CD4-positive, alpha-beta T cell (primary cell): ENCODE data around the gene KLF8. TPM values are rescaled to one million over a fixed set of nuclear protein-coding genes. Genes with fewer than 3 reads are reported as not detected.

Experiments
- ATAC-seq: fragments of 200-7000 bp; cut with Tn5 transposase; one replicate; pipeline ENCODE4 v1.10.0; 2022; ENCODE audit warnings: mild to moderate bottlenecking; ENCODE audit not compliant: poor library complexity
- CTCF ChIA-PET: fragments of 350-600 bp; sonication (Branson Sonifier 250); formaldehyde crosslinking; loops from one replicate; lab custom pipeline; 2021; ENCODE audit warnings: antibody characterized with exemption, inconsistent platforms; lab: Charles Lee
- POLR2A ChIA-PET: fragments of 350-600 bp; sonication (Branson Sonifier 250); formaldehyde crosslinking; loops from one replicate; lab custom pipeline; 2021; ENCODE audit warnings: antibody characterized with exemption, inconsistent platforms; lab: Charles Lee
- DNase-seq, 14 experiments: peaks; one replicate each; pipeline ENCODE4 v3.0.0-alpha.2; 2013 to 2020; ENCODE audit warnings: mixed read lengths in 2 of 14
- H3K27ac ChIP-seq, 2 donors: one replicate each; pipeline versions ENCODE4 v1.5.1 to v1.7.0; 2013; ENCODE audit warnings: low read length in 2 of 2, low read depth in 1 of 2, mild to moderate bottlenecking in 1 of 2
- H3K27me3 ChIP-seq, 2 experiments: 1 replicate in 1 of 2; 2 replicates in 1 of 2; pipeline versions ENCODE4 v1.6.1 to v1.7.0; 2013; ENCODE audit warnings: low read length in 2 of 2, control low read depth in 1 of 2, mild to moderate bottlenecking in 1 of 2, moderate library complexity in 1 of 2; ENCODE audit not compliant: insufficient read depth in 2 of 2, control insufficient read depth in 1 of 2
- H3K36me3 ChIP-seq: one replicate; pipeline ENCODE4 v1.6.1; 2013; ENCODE audit warnings: low read length, control low read depth; ENCODE audit not compliant: insufficient read depth
- H3K4me1 ChIP-seq: one replicate; pipeline ENCODE4 v1.6.1; 2013; ENCODE audit warnings: low read length, control low read depth; ENCODE audit not compliant: insufficient read depth
- H3K4me3 ChIP-seq: one replicate; pipeline ENCODE4 v1.5.1; 2013; ENCODE audit warnings: mild to moderate bottlenecking, low read length, moderate library complexity
- H3K9me3 ChIP-seq, 2 experiments: 1 replicate in 1 of 2; 2 replicates in 1 of 2; pipeline versions ENCODE4 v1.6.1 to v1.7.0; 2013; ENCODE audit warnings: low read length in 2 of 2, mild to moderate bottlenecking in 2 of 2, control low read depth in 1 of 2, moderate library complexity in 1 of 2; ENCODE audit not compliant: control insufficient read depth in 1 of 2, insufficient read depth in 1 of 2
- H3K27ac Mint-ChIP-seq: one replicate; pipeline ENCODE4 v1.8.0; 2020; ENCODE audit warnings: mixed read lengths
- H3K27me3 Mint-ChIP-seq: one replicate; pipeline ENCODE4 v1.8.0; 2021; ENCODE audit warnings: mixed read lengths
- H3K36me3 Mint-ChIP-seq: one replicate; pipeline ENCODE4 v1.8.0; 2021; ENCODE audit warnings: low read depth, mixed read lengths
- H3K4me1 Mint-ChIP-seq: one replicate; pipeline ENCODE4 v1.8.0; 2021; ENCODE audit warnings: low read depth, mixed read lengths
- H3K4me3 Mint-ChIP-seq: one replicate; pipeline ENCODE4 v1.8.0; 2020; ENCODE audit warnings: mild to moderate bottlenecking, mixed read lengths
- H3K9me3 Mint-ChIP-seq: one replicate; pipeline ENCODE4 v1.8.0; 2020; ENCODE audit warnings: mixed read lengths
- CTCF ChIP-seq: fragments of 200-600 bp; IDR thresholded peaks from one replicate; pipeline ENCODE4 v1.8.0; 2022; ENCODE audit warnings: antibody characterized with exemption, mild to moderate bottlenecking
- intact Hi-C, 2 experiments: fragments of 100-400 bp; cut with DNase I in 1 of 2; cut with micrococcal nuclease in 1 of 2; formaldehyde crosslinking; loops; one replicate each; pipeline versions ENCODE4 v1.15.1 to v1.9.0; 2023 to 2025; cut with DNase I, micrococcal nuclease
- total RNA-seq, 174 experiments: library from RNA in 2 of 174; stranded (reverse) in 2 of 174; gene quantifications; one replicate each; pipeline ENCODE4 v1.2.3 and lab custom pipeline; 2021 to 2026

KLF8 gene
- total RNA-seq, 2 experiments from 2014 or later: 5.6 to 6.2 TPM

- Histone ChIP-seq H3K36me3 (no peaks in the 10 kb centered on the region), H3K27ac (no peak overlapping the region), H3K9me3 (no peaks in the 10 kb centered on the region), H3K27me3 (no peaks in the 10 kb centered on the region), H3K4me1 (no peaks in the 10 kb centered on the region), H3K4me3 (no peak overlapping the region)
- H3K27ac Mint-ChIP-seq: no peak overlapping the region
- POLR2A ChIA-PET: no interaction called here
- intact Hi-C loops: no loop called here
- no peaks in the 10 kb centered on the region for H3K27me3 Mint-ChIP-seq
- CTCF ChIA-PET: no interaction called here
- no peak for ATAC-seq
- peaks cover 3% of the 10 kb centered on the region for H3K9me3 Mint-ChIP-seq
- no peak overlapping the region for H3K4me3 Mint-ChIP-seq
- DNase-seq: no peak
- no peaks in the 10 kb centered on the region for H3K36me3 Mint-ChIP-seq
- no peak for TF ChIP-seq CTCF
- H3K4me1 Mint-ChIP-seq: peaks cover 4% of the 10 kb centered on the region
Measured at GRCh38 chrX:56313308-56313707, 81.2 kb downstream of the KLF8 start.

- no peaks in the 10 kb centered on the region for H3K36me3 ChIP-seq
- Mint-ChIP-seq H3K4me3 (no peak overlapping the region), H3K9me3 (peaks cover 2% of the 10 kb centered on the region), H3K27me3 (no peaks in the 10 kb centered on the region), H3K4me1 (peaks cover 4% of the 10 kb centered on the region), H3K36me3 (no peaks in the 10 kb centered on the region), H3K27ac (no peak overlapping the region)
- DNase-seq: peak in 3 of 14 experiments; percentile 9 to 56 (median 11)
- intact Hi-C loops: no loop called here
- H3K27ac ChIP-seq: no peak overlapping the region
- TF ChIP-seq CTCF: no peak
- H3K4me3 ChIP-seq: peak overlapping the region; percentile 5
- POLR2A ChIA-PET: no interaction called here
- no peak for ATAC-seq
- H3K4me1 ChIP-seq: no peaks in the 10 kb centered on the region
- H3K27me3 ChIP-seq: no peaks in the 10 kb centered on the region
- H3K9me3 ChIP-seq: no peaks in the 10 kb centered on the region
- CTCF ChIA-PET: no interaction called here
Measured at GRCh38 chrX:56314334-56314733, 82.2 kb downstream of the KLF8 start.

GRCh38 chrX:56318076-56318475 lies 85.9 kb downstream of the KLF8 start:
- H3K4me3 Mint-ChIP-seq: no peak overlapping the region
- POLR2A ChIA-PET: no interaction called here

More at GRCh38 chrX:56318076-56318475, 85.9 kb downstream of the KLF8 start:
- no peak for ATAC-seq
- Histone ChIP-seq H3K36me3 (no peaks in the 10 kb centered on the region), H3K9me3 (peaks cover 0 to 7% of the 10 kb centered on the region in 2 experiments), H3K4me3 (no peak overlapping the region), H3K27me3 (no peaks in the 10 kb centered on the region), H3K4me1 (no peaks in the 10 kb centered on the region), H3K27ac (no peak overlapping the region)
- TF ChIP-seq CTCF: no peak
- peaks cover 4% of the 10 kb centered on the region for H3K4me1 Mint-ChIP-seq
- H3K36me3 Mint-ChIP-seq: no peaks in the 10 kb centered on the region
- H3K27ac Mint-ChIP-seq: no peak overlapping the region
- CTCF ChIA-PET: no interaction called here
- DNase-seq: no peak
- intact Hi-C loops: no loop called here
- H3K27me3 Mint-ChIP-seq: no peaks in the 10 kb centered on the region
- H3K9me3 Mint-ChIP-seq: no peaks in the 10 kb centered on the region
